ENCODE results near the gene ALKBH4.

Gene ALKBH4

GRCh38 chr7:102447311-102447710, 17.4 kb downstream of the ALKBH4 start:
- Histone ChIP-seq H3K27me3 (ENCODE audit: control insufficient read depth, insufficient read depth, low read length) (no peaks in the 10 kb centered on the region), H3K36me3 (ENCODE audit: control insufficient read depth, insufficient read depth, low read length) (no peaks in the 10 kb centered on the region), H3K9me3 (ENCODE audit: control insufficient read depth, insufficient read depth, low read length) (no peaks in the 10 kb centered on the region), H3K4me1 (ENCODE audit: control insufficient read depth, insufficient read depth, low read length) (no peaks in the 10 kb centered on the region), H3K9ac (ENCODE audit: low read depth, low read length) (no peak overlapping the region), H3K4me3 (ENCODE audit: low read depth, low read length) (no peak overlapping the region)

- H3K4me1 ChIP-seq (ENCODE audit: control insufficient read depth, insufficient read depth, low read length), result peaks cover 2% of the 10 kb centered on the region
- H3K9ac ChIP-seq (ENCODE audit: low read depth, low read length), result no peak overlapping the region
- H3K36me3 ChIP-seq (ENCODE audit: control insufficient read depth, insufficient read depth, low read length), result no peaks in the 10 kb centered on the region
These were observed 18.1 kb downstream of the ALKBH4 start for GRCh38 chr7:102446387-102447156.

GRCh38 chr7:102445674-102446071, 19.0 kb downstream of the ALKBH4 start:
- no peak overlapping the region for H3K9ac ChIP-seq (ENCODE audit: low read depth, low read length)
- H3K4me3 ChIP-seq (ENCODE audit: low read depth, low read length), result no peak overlapping the region
- no peaks in the 10 kb centered on the region for H3K9me3 ChIP-seq (ENCODE audit: control insufficient read depth, insufficient read depth, low read length)
- H3K4me1 ChIP-seq (ENCODE audit: control insufficient read depth, insufficient read depth, low read length), result peaks cover 5% of the 10 kb centered on the region
- no peaks in the 10 kb centered on the region for H3K27me3 ChIP-seq (ENCODE audit: control insufficient read depth, insufficient read depth, low read length)
- H3K36me3 ChIP-seq (ENCODE audit: control insufficient read depth, insufficient read depth, low read length), result no peaks in the 10 kb centered on the region

More at GRCh38 chr7:102446387-102447156, 18.1 kb downstream of the ALKBH4 start:
- Histone ChIP-seq H3K9me3 (ENCODE audit: control insufficient read depth, insufficient read depth, low read length) (no peaks in the 10 kb centered on the region), H3K27me3 (ENCODE audit: control insufficient read depth, insufficient read depth, low read length) (no peaks in the 10 kb centered on the region), H3K4me3 (ENCODE audit: low read depth, low read length) (no peak overlapping the region)

- H3K9me3 ChIP-seq (ENCODE audit: control insufficient read depth, insufficient read depth, low read length), result no peaks in the 10 kb centered on the region
- H3K4me3 ChIP-seq (ENCODE audit: low read depth, low read length), result no peak overlapping the region
- H3K4me1 ChIP-seq (ENCODE audit: control insufficient read depth, insufficient read depth, low read length), result peaks cover 5% of the 10 kb centered on the region
- H3K27me3 ChIP-seq (ENCODE audit: control insufficient read depth, insufficient read depth, low read length), result no peaks in the 10 kb centered on the region
- H3K36me3 ChIP-seq (ENCODE audit: control insufficient read depth, insufficient read depth, low read length), result no peaks in the 10 kb centered on the region
- H3K9ac ChIP-seq (ENCODE audit: low read depth, low read length), result no peak overlapping the region
These were observed 19.5 kb downstream of the ALKBH4 start for GRCh38 chr7:102444961-102445673.

GRCh38 chr7:102439963-102440795, 24.5 kb downstream of the ALKBH4 start:
- Histone ChIP-seq H3K9me3 (ENCODE audit: control insufficient read depth, insufficient read depth, low read length) (no peaks in the 10 kb centered on the region), H3K4me3 (ENCODE audit: low read depth, low read length) (no peak overlapping the region), H3K9ac (ENCODE audit: low read depth, low read length) (no peak overlapping the region), H3K27me3 (ENCODE audit: control insufficient read depth, insufficient read depth, low read length) (no peaks in the 10 kb centered on the region), H3K36me3 (ENCODE audit: control insufficient read depth, insufficient read depth, low read length) (peaks cover 7% of the 10 kb centered on the region), H3K4me1 (ENCODE audit: control insufficient read depth, insufficient read depth, low read length) (peaks cover 5% of the 10 kb centered on the region)

- Histone ChIP-seq H3K4me1 (ENCODE audit: control insufficient read depth, insufficient read depth, low read length) (no peaks in the 10 kb centered on the region), H3K4me3 (ENCODE audit: low read depth, low read length) (no peak overlapping the region), H3K9me3 (ENCODE audit: control insufficient read depth, insufficient read depth, low read length) (no peaks in the 10 kb centered on the region), H3K9ac (ENCODE audit: low read depth, low read length) (no peak overlapping the region), H3K36me3 (ENCODE audit: control insufficient read depth, insufficient read depth, low read length) (peaks cover 7% of the 10 kb centered on the region), H3K27me3 (ENCODE audit: control insufficient read depth, insufficient read depth, low read length) (no peaks in the 10 kb centered on the region)
These were observed 28.5 kb downstream of the ALKBH4 start for GRCh38 chr7:102436118-102436517.

GRCh38 chr7:102434039-102434486, 30.6 kb downstream of the ALKBH4 start:
- no peaks in the 10 kb centered on the region for H3K9me3 ChIP-seq (ENCODE audit: control insufficient read depth, insufficient read depth, low read length)
- no peak overlapping the region for H3K9ac ChIP-seq (ENCODE audit: low read depth, low read length)
- H3K36me3 ChIP-seq (ENCODE audit: control insufficient read depth, insufficient read depth, low read length), result peaks cover 5% of the 10 kb centered on the region
- no peaks in the 10 kb centered on the region for H3K4me1 ChIP-seq (ENCODE audit: control insufficient read depth, insufficient read depth, low read length)
- H3K4me3 ChIP-seq (ENCODE audit: low read depth, low read length), result peak overlapping the region; percentile 71
- no peaks in the 10 kb centered on the region for H3K27me3 ChIP-seq (ENCODE audit: control insufficient read depth, insufficient read depth, low read length)

GRCh38 chr7:102433219-102434038, 31.2 kb downstream of the ALKBH4 start, which contains the start of gene ORAI2:
TSS of gene ORAI2 (plus strand) at chr7:102433575. CDS start at chr7:102438957, 5,382 bp downstream.
- Histone ChIP-seq H3K9ac (ENCODE audit: low read depth, low read length) (no peak within 1 kb of the TSS), H3K36me3 (ENCODE audit: control insufficient read depth, insufficient read depth, low read length) (peaks cover 2% of the 10 kb centered on the region), H3K27me3 (ENCODE audit: control insufficient read depth, insufficient read depth, low read length) (no peaks in the 10 kb centered on the region), H3K4me1 (ENCODE audit: control insufficient read depth, insufficient read depth, low read length) (no peaks in the 10 kb centered on the region), H3K9me3 (ENCODE audit: control insufficient read depth, insufficient read depth, low read length) (no peaks in the 10 kb centered on the region), H3K4me3 (ENCODE audit: low read depth, low read length) (peak within 1 kb of the TSS; percentile 71)

GRCh38 chr7:102432442-102433218, 32.0 kb downstream of the ALKBH4 start:
- Histone ChIP-seq H3K9ac (ENCODE audit: low read depth, low read length) (no peak overlapping the region), H3K27me3 (ENCODE audit: control insufficient read depth, insufficient read depth, low read length) (no peaks in the 10 kb centered on the region), H3K9me3 (ENCODE audit: control insufficient read depth, insufficient read depth, low read length) (no peaks in the 10 kb centered on the region), H3K4me1 (ENCODE audit: control insufficient read depth, insufficient read depth, low read length) (no peaks in the 10 kb centered on the region), H3K36me3 (ENCODE audit: control insufficient read depth, insufficient read depth, low read length) (no peaks in the 10 kb centered on the region), H3K4me3 (ENCODE audit: low read depth, low read length) (peak overlapping the region; percentile 58)

- no peak overlapping the region for H3K9ac ChIP-seq (ENCODE audit: low read depth, low read length)
- H3K36me3 ChIP-seq (ENCODE audit: control insufficient read depth, insufficient read depth, low read length), result peaks cover 1% of the 10 kb centered on the region
- no peaks in the 10 kb centered on the region for H3K27me3 ChIP-seq (ENCODE audit: control insufficient read depth, insufficient read depth, low read length)
- no peaks in the 10 kb centered on the region for H3K9me3 ChIP-seq (ENCODE audit: control insufficient read depth, insufficient read depth, low read length)
- no peak overlapping the region for H3K4me3 ChIP-seq (ENCODE audit: low read depth, low read length)
- no peaks in the 10 kb centered on the region for H3K4me1 ChIP-seq (ENCODE audit: control insufficient read depth, insufficient read depth, low read length)
These were observed 32.9 kb downstream of the ALKBH4 start for GRCh38 chr7:102431617-102432298.

Data from iPS-15b (cell line).